HFFc6 (cell line): ENCODE results near the gene KDM4C. TPM values are rescaled to one million over a fixed set of nuclear protein-coding genes. Genes with fewer than 3 reads are reported as not detected.

Source experiments
- DNase-seq: peaks from one replicate; pipeline ENCODE4 v3.0.0-alpha.2; 2018
- H3K27ac Mint-ChIP-seq: 2 replicates; pipeline ENCODE4 v1.8.0; 2020; ENCODE audit warnings: mild to moderate bottlenecking, mixed read lengths
- H3K27me3 Mint-ChIP-seq: 2 replicates; pipeline ENCODE4 v1.8.0; 2021; ENCODE audit warnings: mild to moderate bottlenecking, moderate library complexity, mixed read lengths; ENCODE audit not compliant: insufficient read depth
- H3K36me3 Mint-ChIP-seq: 2 replicates; pipeline ENCODE4 v1.8.0; 2021; ENCODE audit warnings: low read depth, mixed read lengths
- H3K4me1 Mint-ChIP-seq: 2 replicates; pipeline ENCODE4 v1.8.0; 2020; ENCODE audit warnings: low read depth, mixed read lengths
- H3K4me3 Mint-ChIP-seq: 2 replicates; pipeline ENCODE4 v1.8.0; 2020; ENCODE audit warnings: mild to moderate bottlenecking, moderate library complexity, mixed read lengths
- H3K9me3 Mint-ChIP-seq: 2 replicates; pipeline ENCODE4 v1.8.0; 2020; ENCODE audit warnings: mild to moderate bottlenecking, mixed read lengths
- total RNA-seq, 6 experiments: library from RNA; stranded (reverse); fragmentation: NEBNext Ultra II Directional; extraction: Animal tissue kit (Norgen Biotek cat#: 25700); gene quantifications; 2 replicates in 1 of 6; 3 replicates in 5 of 6; pipeline ENCODE4 v1.2.3, GENCODE V29; 2021
- TF ChIP-seq, protein P1 (sequence below): fragments of 200-600 bp; sonication (generic); IDR thresholded peaks from 2 replicates; pipeline ENCODE4 v1.5.0; 2021; ENCODE audit warnings: antibody characterized with exemption, mild to moderate bottlenecking

The KDM4C gene
- total RNA-seq, 6 experiments from 2014 or later, result 9.1 to 12.0 (median 11.1) TPM

DNA sequence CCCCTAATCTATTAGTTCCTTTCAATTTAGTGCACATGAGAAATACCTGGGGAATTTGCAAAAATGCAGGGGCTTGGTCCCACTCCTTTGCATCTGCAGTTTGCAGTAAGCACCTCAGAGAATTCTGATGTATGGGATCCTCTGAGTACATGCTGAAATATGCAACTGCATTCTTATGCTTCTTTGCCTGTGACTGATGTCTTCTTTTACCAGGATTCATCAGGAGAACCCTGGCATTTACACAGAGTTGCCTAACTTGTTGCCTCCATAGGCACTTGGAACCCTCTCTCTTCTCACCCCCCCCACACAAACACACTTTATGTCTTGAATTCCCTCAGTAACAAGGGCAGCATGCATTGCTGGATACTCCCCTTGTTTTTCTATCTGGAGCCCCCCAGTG is 173.1 kb downstream of the KDM4C start:
- DNase-seq, result peak; percentile 63
- TF ChIP-seq, protein P1, sequence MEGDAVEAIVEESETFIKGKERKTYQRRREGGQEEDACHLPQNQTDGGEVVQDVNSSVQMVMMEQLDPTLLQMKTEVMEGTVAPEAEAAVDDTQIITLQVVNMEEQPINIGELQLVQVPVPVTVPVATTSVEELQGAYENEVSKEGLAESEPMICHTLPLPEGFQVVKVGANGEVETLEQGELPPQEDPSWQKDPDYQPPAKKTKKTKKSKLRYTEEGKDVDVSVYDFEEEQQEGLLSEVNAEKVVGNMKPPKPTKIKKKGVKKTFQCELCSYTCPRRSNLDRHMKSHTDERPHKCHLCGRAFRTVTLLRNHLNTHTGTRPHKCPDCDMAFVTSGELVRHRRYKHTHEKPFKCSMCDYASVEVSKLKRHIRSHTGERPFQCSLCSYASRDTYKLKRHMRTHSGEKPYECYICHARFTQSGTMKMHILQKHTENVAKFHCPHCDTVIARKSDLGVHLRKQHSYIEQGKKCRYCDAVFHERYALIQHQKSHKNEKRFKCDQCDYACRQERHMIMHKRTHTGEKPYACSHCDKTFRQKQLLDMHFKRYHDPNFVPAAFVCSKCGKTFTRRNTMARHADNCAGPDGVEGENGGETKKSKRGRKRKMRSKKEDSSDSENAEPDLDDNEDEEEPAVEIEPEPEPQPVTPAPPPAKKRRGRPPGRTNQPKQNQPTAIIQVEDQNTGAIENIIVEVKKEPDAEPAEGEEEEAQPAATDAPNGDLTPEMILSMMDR, result no peak
- Mint-ChIP-seq H3K4me3 (peak overlapping the region; percentile 53), H3K9me3 (no peaks in the 10 kb centered on the region), H3K4me1 (peaks cover 40% of the 10 kb centered on the region), H3K27me3 (no peaks in the 10 kb centered on the region), H3K36me3 (no peaks in the 10 kb centered on the region), H3K27ac (peak overlapping the region; percentile 47; the same call in 1 of the 2 replicates)

DNA sequence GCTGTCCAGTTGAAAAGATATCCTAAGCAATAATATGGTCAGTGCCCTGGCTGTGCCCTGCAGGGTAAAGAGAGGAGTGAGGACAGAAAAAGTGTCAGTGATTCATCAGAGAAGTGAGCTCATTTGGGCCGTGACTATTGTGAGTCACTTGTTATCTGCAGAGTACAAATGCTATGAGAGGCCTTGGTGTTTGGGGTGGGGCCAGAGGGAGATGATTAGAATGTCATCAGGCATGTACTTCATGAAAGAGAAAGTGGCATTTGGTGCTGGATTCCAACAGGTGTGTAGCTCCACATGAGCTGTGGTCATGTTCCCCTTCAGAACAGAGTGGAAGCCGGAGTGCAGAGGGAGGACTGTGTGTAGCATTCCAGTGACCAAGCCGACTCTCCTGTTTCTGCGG is 174.1 kb downstream of the KDM4C start:
- no peaks in the 10 kb centered on the region for H3K9me3 Mint-ChIP-seq
- H3K4me3 Mint-ChIP-seq, result peak overlapping the region; percentile 33
- no peaks in the 10 kb centered on the region for H3K27me3 Mint-ChIP-seq
- TF ChIP-seq, protein P1, result no peak
- DNase-seq, result peak; percentile 76
- H3K27ac Mint-ChIP-seq, result peak overlapping the region; percentile 24; the same call in 1 of the 2 replicates
- H3K36me3 Mint-ChIP-seq, result no peaks in the 10 kb centered on the region
- peaks cover 40% of the 10 kb centered on the region for H3K4me1 Mint-ChIP-seq

DNA sequence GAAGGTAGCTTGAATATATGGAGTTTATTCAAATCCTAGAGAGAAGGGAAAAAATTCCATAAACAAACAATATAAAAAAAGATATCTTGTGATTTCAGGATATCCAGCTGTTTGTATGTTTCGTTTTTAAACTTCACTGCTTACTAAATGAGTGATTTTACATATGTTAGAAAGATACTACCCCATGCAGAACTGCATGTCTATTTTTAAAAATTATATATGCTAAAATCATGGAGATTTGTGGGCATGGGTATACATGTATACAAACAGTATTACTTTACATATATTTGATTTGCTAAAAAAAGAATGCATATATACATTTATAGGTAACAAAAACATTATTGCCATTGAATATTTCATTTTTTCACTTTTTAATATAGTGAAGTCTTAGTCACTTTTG is 178.3 kb downstream of the KDM4C start:
- no peaks in the 10 kb centered on the region for H3K27me3 Mint-ChIP-seq
- H3K4me1 Mint-ChIP-seq, result peaks cover 38% of the 10 kb centered on the region
- H3K27ac Mint-ChIP-seq, result no peak overlapping the region
- H3K36me3 Mint-ChIP-seq, result peaks cover 4% of the 10 kb centered on the region; the same call in 1 of the 2 replicates
- TF ChIP-seq, protein P1, result no peak
- H3K9me3 Mint-ChIP-seq, result no peaks in the 10 kb centered on the region
- H3K4me3 Mint-ChIP-seq, result no peak overlapping the region
- no peak for DNase-seq

DNA sequence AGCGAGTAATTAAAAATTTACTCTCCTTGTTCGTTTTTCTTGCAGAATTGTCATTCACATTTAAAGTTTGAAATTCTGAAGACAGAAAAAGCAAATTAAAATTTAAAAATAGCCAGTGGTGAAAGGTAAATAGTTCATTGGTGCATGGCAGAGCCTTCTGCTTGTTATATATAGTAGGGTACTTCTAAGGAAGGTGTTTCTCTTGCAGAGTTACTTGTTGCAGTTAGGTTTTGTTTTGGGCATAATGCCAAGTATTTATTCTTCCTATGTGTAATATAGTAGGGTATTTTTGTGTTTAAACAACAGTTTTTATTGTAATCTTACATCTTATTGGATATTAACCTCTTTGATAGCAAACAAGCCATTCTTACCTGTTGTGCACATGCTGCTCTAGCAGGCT is 179.4 kb downstream of the KDM4C start:
- peaks cover 4% of the 10 kb centered on the region; the same call in 1 of the 2 replicates for H3K36me3 Mint-ChIP-seq
- no peak for DNase-seq
- no peaks in the 10 kb centered on the region for H3K9me3 Mint-ChIP-seq
- H3K4me1 Mint-ChIP-seq, result peaks cover 35% of the 10 kb centered on the region
- no peak overlapping the region for H3K27ac Mint-ChIP-seq
- no peaks in the 10 kb centered on the region for H3K27me3 Mint-ChIP-seq
- TF ChIP-seq, protein P1, result no peak
- no peak overlapping the region for H3K4me3 Mint-ChIP-seq

DNA sequence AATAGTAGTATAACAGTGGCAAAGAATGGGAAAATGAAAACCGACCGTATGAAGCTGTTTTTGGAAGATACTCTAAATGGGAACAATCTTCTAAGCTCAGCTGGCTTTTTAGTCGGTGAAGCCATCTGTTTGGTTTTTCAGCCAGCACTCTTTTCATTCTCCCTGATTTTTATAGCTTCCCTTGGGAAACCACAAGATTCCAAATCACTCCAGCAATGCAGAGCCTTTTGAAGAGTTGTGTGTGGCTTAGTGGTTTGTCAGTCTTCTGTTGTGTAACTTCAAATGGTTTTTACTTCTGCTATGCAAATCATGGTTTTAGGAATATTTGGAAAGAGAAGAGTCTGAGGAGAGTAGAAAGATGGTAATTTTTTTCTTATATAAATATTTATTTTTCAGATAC is 180.7 kb downstream of the KDM4C start:
- Mint-ChIP-seq H3K9me3 (no peaks in the 10 kb centered on the region), H3K27me3 (no peaks in the 10 kb centered on the region), H3K36me3 (peaks cover 4% of the 10 kb centered on the region; the same call in 1 of the 2 replicates), H3K4me1 (peaks cover 31% of the 10 kb centered on the region), H3K4me3 (peak overlapping the region; percentile 2), H3K27ac (peak overlapping the region; percentile 26)
- peak; percentile 90 for DNase-seq
- TF ChIP-seq, protein P1, result no peak

DNA sequence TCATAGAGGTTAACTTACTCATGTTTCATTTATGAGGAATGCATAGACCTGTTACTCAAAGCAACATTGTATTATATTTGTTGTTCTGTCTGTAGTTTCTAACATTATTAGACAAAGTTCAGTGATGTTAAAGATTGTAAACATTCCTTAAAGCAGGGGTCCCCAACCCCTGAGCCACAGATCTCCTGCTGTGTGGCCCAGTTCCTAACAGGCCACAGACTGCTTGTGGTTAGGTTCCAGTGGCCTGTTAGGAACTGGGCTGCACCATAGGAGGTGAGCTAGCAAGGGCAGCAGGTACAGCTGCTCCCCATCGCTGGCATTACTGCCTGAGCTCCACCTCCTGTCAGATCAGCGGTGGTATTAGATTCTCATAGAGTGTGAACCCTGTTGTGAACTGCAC is 181.1 kb downstream of the KDM4C start:
- Mint-ChIP-seq H3K27me3 (no peaks in the 10 kb centered on the region), H3K36me3 (peaks cover 4% of the 10 kb centered on the region; the same call in 1 of the 2 replicates), H3K27ac (peak overlapping the region; percentile 26), H3K4me1 (peaks cover 36% of the 10 kb centered on the region), H3K9me3 (no peaks in the 10 kb centered on the region), H3K4me3 (no peak overlapping the region; the same call in 1 of the 2 replicates)
- TF ChIP-seq, protein P1, result no peak
- DNase-seq, result no peak
